ENCODE data around the gene CFDP1. TPM values are rescaled to one million over a fixed set of nuclear protein-coding genes. Genes with fewer than 3 reads are reported as not detected.

CFDP1 gene
- total RNA-seq, 1 experiment from 2014 or later, result 77.6 TPM

GRCh38 chr16:75402159-75402820 lies 31.0 kb downstream of the CFDP1 start:
- H3K4me3 Mint-ChIP-seq (ENCODE audit: unreplicated experiment), result no peak overlapping the region
- no peaks in the 10 kb centered on the region for H3K9me3 Mint-ChIP-seq (ENCODE audit: unreplicated experiment)
- no peak for DNase-seq
- H3K27ac Mint-ChIP-seq (ENCODE audit: unreplicated experiment), result no peak overlapping the region
- BruUV-seq (replicated peaks), result no TSS peak
- no peak for TF ChIP-seq CTCF (IDR thresholded peaks at IDR 0.05; ENCODE audit: insufficient read depth in 1 of 2, low read depth in 1 of 2, low read length in 1 of 2, severe bottlenecking in 1 of 2, unreplicated experiment in 1 of 2)
- intact Hi-C loops (cut with micrococcal nuclease; ENCODE audit: unreplicated experiment), result no loop called here
- H3K4me3 ChIP-seq (ENCODE audit: low read depth, low read length), result no peak overlapping the region
- no peaks in the 10 kb centered on the region for H3K27me3 ChIP-seq (replicated peaks; ENCODE audit: control insufficient read depth, insufficient read depth, low read length)
- peaks cover 5% of the 10 kb centered on the region for H3K36me3 ChIP-seq (ENCODE audit: control insufficient read depth, insufficient read depth, low read length)
- ChIA-PET POLR2A (interaction anchor here (0.7 kb wide), 1 partner anchor 275 kb away, joined by 6 read pairs; no protein-coding TSS in a partner anchor), CTCF (interaction anchor here (0.6 to 1.5 kb wide), 3 partner anchors 17 to 168 kb away, joined by 3 to 5 read pairs (median 4); no protein-coding TSS in a partner anchor)
- H3K36me3 Mint-ChIP-seq (ENCODE audit: insufficient read depth, unreplicated experiment), result peaks cover 22% of the 10 kb centered on the region
- H3K4me1 Mint-ChIP-seq (ENCODE audit: low read depth, unreplicated experiment), result no peaks in the 10 kb centered on the region
- no peaks in the 10 kb centered on the region for H3K27me3 Mint-ChIP-seq (ENCODE audit: insufficient read depth, unreplicated experiment)
- no peaks in the 10 kb centered on the region for H3K4me1 ChIP-seq
- H3K9me3 ChIP-seq, result no peaks in the 10 kb centered on the region

GRCh38 chr16:75401691-75402090 lies 31.6 kb downstream of the CFDP1 start:
- peaks cover 4% of the 10 kb centered on the region; the same call in 1 of the 2 replicates for H3K36me3 ChIP-seq (ENCODE audit: control insufficient read depth, insufficient read depth, low read length)
- no peak for TF ChIP-seq CTCF (IDR thresholded peaks at IDR 0.05; ENCODE audit: insufficient read depth in 1 of 2, low read depth in 1 of 2, low read length in 1 of 2, severe bottlenecking in 1 of 2, unreplicated experiment in 1 of 2)
- DNase-seq, result no peak
- H3K4me3 ChIP-seq (ENCODE audit: low read depth, low read length), result no peak overlapping the region
- Mint-ChIP-seq H3K4me3 (ENCODE audit: unreplicated experiment) (no peak overlapping the region), H3K9me3 (ENCODE audit: unreplicated experiment) (no peaks in the 10 kb centered on the region), H3K27ac (ENCODE audit: unreplicated experiment) (no peak overlapping the region), H3K27me3 (ENCODE audit: insufficient read depth, unreplicated experiment) (no peaks in the 10 kb centered on the region), H3K36me3 (ENCODE audit: insufficient read depth, unreplicated experiment) (peaks cover 22% of the 10 kb centered on the region), H3K4me1 (ENCODE audit: low read depth, unreplicated experiment) (no peaks in the 10 kb centered on the region)
- POLR2A ChIA-PET, result interaction anchor here (0.7 kb wide), 1 partner anchor 274 kb away, joined by 6 read pairs; no protein-coding TSS in a partner anchor
- no peaks in the 10 kb centered on the region for H3K4me1 ChIP-seq
- intact Hi-C loops (cut with micrococcal nuclease; ENCODE audit: unreplicated experiment), result no loop called here
- BruUV-seq (replicated peaks), result no TSS peak
- no peaks in the 10 kb centered on the region for H3K9me3 ChIP-seq
- CTCF ChIA-PET, result interaction anchor here (0.6 to 1.5 kb wide), 4 partner anchors 16 to 539 kb away, joined by 3 to 5 read pairs (median 4); no protein-coding TSS in a partner anchor
- H3K27me3 ChIP-seq (replicated peaks; ENCODE audit: control insufficient read depth, insufficient read depth, low read length), result no peaks in the 10 kb centered on the region

- Histone ChIP-seq H3K9me3 (no peaks in the 10 kb centered on the region), H3K36me3 (ENCODE audit: control insufficient read depth, insufficient read depth, low read length) (peaks cover 3% of the 10 kb centered on the region; the same call in 1 of the 2 replicates), H3K4me1 (0 out of 2 replicates have a peak, but pooled peaks cover 4% of the 10 kb centered on the region), H3K4me3 (ENCODE audit: low read depth, low read length) (no peak overlapping the region), H3K27me3 (replicated peaks; ENCODE audit: control insufficient read depth, insufficient read depth, low read length) (no peaks in the 10 kb centered on the region)
- ChIA-PET CTCF (interaction anchor here (0.7 to 1.1 kb wide), 2 partner anchors 20 to 67 kb away, joined by 3 to 4 read pairs; no protein-coding TSS in a partner anchor), POLR2A (no interaction called here)
- no TSS peak for BruUV-seq (replicated peaks)
- no peak for TF ChIP-seq CTCF (IDR thresholded peaks at IDR 0.05; ENCODE audit: insufficient read depth in 1 of 2, low read depth in 1 of 2, low read length in 1 of 2, severe bottlenecking in 1 of 2, unreplicated experiment in 1 of 2)
- Mint-ChIP-seq H3K36me3 (ENCODE audit: insufficient read depth, unreplicated experiment) (peaks cover 29% of the 10 kb centered on the region), H3K27ac (ENCODE audit: unreplicated experiment) (no peak overlapping the region), H3K9me3 (ENCODE audit: unreplicated experiment) (no peaks in the 10 kb centered on the region), H3K4me1 (ENCODE audit: low read depth, unreplicated experiment) (no peaks in the 10 kb centered on the region), H3K4me3 (ENCODE audit: unreplicated experiment) (no peak overlapping the region), H3K27me3 (ENCODE audit: insufficient read depth, unreplicated experiment) (no peaks in the 10 kb centered on the region)
- DNase-seq, result no peak
- intact Hi-C loops (cut with micrococcal nuclease; ENCODE audit: unreplicated experiment), result no loop called here
These were observed 35.0 kb downstream of the CFDP1 start for GRCh38 chr16:75398333-75398732.

Measured in Caco-2 (cell line).